Pancreas (tissue), 10 donors: ENCODE data around the gene EHBP1L1. TPM values are rescaled to one million over a fixed set of nuclear protein-coding genes. Genes with fewer than 3 reads are reported as not detected.

Experiments used
- ATAC-seq, 4 donors: fragments of 200-7000 bp; cut with Tn5 transposase; one replicate each; pipeline versions ENCODE4 v1.8.0 to v1.9.1; 2020; ENCODE audit warnings: mild to moderate bottlenecking in 4 of 4, moderate library complexity in 4 of 4
- DNase-seq, 6 donors: peaks; one replicate each; pipeline ENCODE4 v3.0.0-alpha.2; 2020
- FAIRE-seq: peaks from 2 replicates; lab custom pipeline; 2012; peaks lifted over from hg19 to GRCh38; lab: Jason Lieb, UNC
- H3K27ac ChIP-seq, 4 donors: fragments of 200-600 bp; sonication (generic); 1 replicate in 3 of 4; 2 replicates in 1 of 4; pipeline versions ENCODE4 v1.5.0 to v1.8.0; 2020
- H3K27me3 ChIP-seq, 4 donors: fragments of 200-600 bp; one replicate each; pipeline ENCODE4 v1.8.0; 2021
- H3K36me3 ChIP-seq, 3 donors: fragments of 200-600 bp; sonication (generic) in 1 of 3; one replicate each; pipeline versions ENCODE4 v1.5.0 to v1.8.0; 2020 to 2021
- H3K4me1 ChIP-seq, 3 donors: fragments of 200-600 bp; one replicate each; pipeline ENCODE4 v1.8.0; 2021
- H3K4me3 ChIP-seq, 4 donors: fragments of 200-600 bp; sonication (generic) in 2 of 4; one replicate each; pipeline versions ENCODE4 v1.5.0 to v1.8.0; 2020 to 2021
- H3K9me3 ChIP-seq, 4 donors: fragments of 200-600 bp; one replicate each; pipeline ENCODE4 v1.8.0; 2021
- CTCF ChIP-seq, 4 donors: fragments of 200-600 bp; sonication (generic) in 3 of 4; IDR thresholded peaks; one replicate each; pipeline versions ENCODE4 v1.5.0 to v1.8.0; 2021; ENCODE audit warnings: antibody characterized with exemption in 4 of 4
- WGBS, 2 donors: extraction: QIAGEN DNeasy Blood & Tissue Kit; methylation state at CpG; one replicate each; pipeline ENCODE4 v1.1.7; 2013; 5-methylcytosine and 5-hydroxymethylcytosine counted together
- intact Hi-C, 3 donors: fragments of 100-400 bp; cut with DNase I; formaldehyde crosslinking; loops; one replicate each; pipeline versions ENCODE4 v1.11.1 to v1.14.2; 2022
- polyA plus RNA-seq, 2 donors: library from polyadenylated mRNA; stranded (reverse); fragments of 200-250 nt; gene quantifications; one replicate each; pipeline ENCODE4 v1.2.3, GENCODE V29; 2013
- total RNA-seq, 6 donors: library from RNA; stranded (reverse); fragmentation: NEBNext Ultra II Directional in 4 of 6; extraction: Animal tissue kit (Norgen Biotek cat#: 25700) in 4 of 6; gene quantifications; one replicate each; pipeline versions ENCODE4 v1.2.1 to v1.2.4, GENCODE V29; 2021 to 2023
- donor health status: healthy with polysubstance abuse.
- donor health status: DM: no; HTN: no; CAD: no; lungs with moderate emphysema.
- donor health status: DM: no; HTN: no; CAD: no.
- donor health status: control.
- donor health status: control.
- donor health status: Bipolar disorder and iron deficiency.
- donor health status: DM: yes; HTN: yes; CAD: no.
- donor health status: DM: no; HTN: no; CAD: no.
- donor health status: DM: no; HTN: no; CAD: no.
- donor health status: DM: yes; HTN: yes; CAD: no.

EHBP1L1 gene
- total and polyA plus RNA-seq, 8 donors, result 6.5 to 34.2 (median 14.6) TPM

GRCh38 chr11:65620666-65621065 lies 44.8 kb downstream of the EHBP1L1 start:
- Histone ChIP-seq H3K4me1 (peaks cover 5 to 10% (median 9%) of the 10 kb centered on the region in 3 donors), H3K4me3 (no peak overlapping the region), H3K27me3 (no peaks in the 10 kb centered on the region), H3K36me3 (peaks cover 6 to 28% (median 20%) of the 10 kb centered on the region in 3 donors), H3K27ac (no peak overlapping the region), H3K9me3 (no peaks in the 10 kb centered on the region)
- peak in 1 of 6 donors; percentile 36 for DNase-seq
- intact Hi-C loops, result loop anchor here in 1 of 3 donors (10.0 kb wide), 1 partner anchor 364 kb away; no protein-coding TSS in a partner anchor
- no peak for ATAC-seq
- no peak for TF ChIP-seq CTCF (IDR thresholded peaks at IDR 0.05)
- 91 to 92% methylated on average over 19 of the region's 19 CpGs for WGBS, 2 donors
- no peak for FAIRE-seq

- intact Hi-C loops, result loop anchor here in 1 of 3 donors (10.0 kb wide), 1 partner anchor 363 kb away; no protein-coding TSS in a partner anchor
- ATAC-seq (no peak), FAIRE-seq (no peak), DNase-seq (no peak)
- H3K4me1 ChIP-seq, result peaks cover 5 to 9% (median 9%) of the 10 kb centered on the region in 3 donors
- H3K27ac ChIP-seq, result no peak overlapping the region
- H3K27me3 ChIP-seq, result no peaks in the 10 kb centered on the region
- 94 to 95% methylated on average over 14 of the region's 14 CpGs for WGBS, 2 donors
- no peak overlapping the region for H3K4me3 ChIP-seq
- no peak for TF ChIP-seq CTCF (IDR thresholded peaks at IDR 0.05)
- H3K36me3 ChIP-seq, result peaks cover 6 to 33% (median 26%) of the 10 kb centered on the region in 3 donors
- no peaks in the 10 kb centered on the region for H3K9me3 ChIP-seq
Observed at GRCh38 chr11:65621460-65621859, 45.6 kb downstream of the EHBP1L1 start.

GRCh38 chr11:65622011-65622410 lies 46.2 kb downstream of the EHBP1L1 start:
- 92 to 94% methylated on average over 16 of the region's 16 CpGs for WGBS, 2 donors
- H3K27me3 ChIP-seq, result no peaks in the 10 kb centered on the region
- no peak overlapping the region for H3K4me3 ChIP-seq
- DNase-seq, result no peak
- TF ChIP-seq CTCF (IDR thresholded peaks at IDR 0.05), result no peak
- intact Hi-C loops, result loop anchor here in 1 of 3 donors (10.0 kb wide), 1 partner anchor 363 kb away; no protein-coding TSS in a partner anchor
- H3K27ac ChIP-seq, result no peak overlapping the region
- H3K36me3 ChIP-seq, result peaks cover 6 to 39% (median 31%) of the 10 kb centered on the region in 3 donors
- peaks cover under 1 to 6% (median 3%) of the 10 kb centered on the region in 3 donors for H3K4me1 ChIP-seq
- ATAC-seq, result no peak
- H3K9me3 ChIP-seq, result no peaks in the 10 kb centered on the region
- no peak for FAIRE-seq

GRCh38 chr11:65623177-65623576 lies 47.3 kb downstream of the EHBP1L1 start:
- DNase-seq (no peak), FAIRE-seq (no peak), ATAC-seq (no peak)
- H3K27ac ChIP-seq, result no peak overlapping the region
- no peaks in the 10 kb centered on the region for H3K9me3 ChIP-seq
- H3K4me3 ChIP-seq, result no peak overlapping the region
- H3K4me1 ChIP-seq, result no peaks in the 10 kb centered on the region
- H3K36me3 ChIP-seq, result peaks cover 1 to 44% (median 41%) of the 10 kb centered on the region in 3 donors
- no peak for TF ChIP-seq CTCF (IDR thresholded peaks at IDR 0.05)
- no peaks in the 10 kb centered on the region for H3K27me3 ChIP-seq
- intact Hi-C loops, result loop anchor here in 1 of 3 donors (10.0 kb wide), 1 partner anchor 362 kb away; no protein-coding TSS in a partner anchor
- WGBS, 2 donors, result 89 to 95% methylated on average over 14 of the region's 14 CpGs
